H9 (cell line): ENCODE data around the gene DNAJB11. TPM values are rescaled to one million over a fixed set of nuclear protein-coding genes. Genes with fewer than 3 reads are reported as not detected.

Source experiments
- DNase-seq: peaks from one replicate; pipeline ENCODE4 v3.0.0-alpha.2; 2017
- H2AFZ ChIP-seq: one replicate; pipeline ENCODE4 v1.6.1; 2013; ENCODE audit warnings: mild to moderate bottlenecking, low read length, control low read depth, moderate library complexity
- H2AK5ac ChIP-seq: 2 replicates; pipeline ENCODE4 v1.6.1; 2013; ENCODE audit warnings: low read length, control low read depth, mixed read lengths; ENCODE audit not compliant: insufficient read length
- H2BK120ac ChIP-seq: one replicate; pipeline ENCODE4 v1.6.1; 2013; ENCODE audit warnings: low read depth, mild to moderate bottlenecking, low read length, control low read depth, inconsistent platforms; ENCODE audit not compliant: poor library complexity, severe bottlenecking
- H2BK12ac ChIP-seq: 2 replicates; pipeline ENCODE4 v1.6.1; 2013; ENCODE audit warnings: low read length, control low read depth, mixed read lengths, low read depth; ENCODE audit not compliant: insufficient read length
- H2BK15ac ChIP-seq: 2 replicates; pipeline ENCODE4 v1.6.1; 2013; ENCODE audit warnings: low read depth, low read length, control low read depth
- H2BK20ac ChIP-seq: one replicate; pipeline ENCODE4 v1.6.1; 2013; ENCODE audit warnings: low read depth, mild to moderate bottlenecking, low read length, control low read depth, inconsistent platforms; ENCODE audit not compliant: poor library complexity, severe bottlenecking
- H2BK5ac ChIP-seq: 2 replicates; pipeline ENCODE4 v1.6.1; 2013; ENCODE audit warnings: low read length, control low read depth, mixed read lengths; ENCODE audit not compliant: insufficient read length
- H3K14ac ChIP-seq: 2 replicates; pipeline ENCODE4 v1.6.1; 2013; ENCODE audit warnings: low read length, control low read depth; ENCODE audit not compliant: insufficient read depth
- H3K18ac ChIP-seq: 2 replicates; pipeline ENCODE4 v1.6.1; 2013; ENCODE audit warnings: low read depth, mild to moderate bottlenecking, mixed read lengths, low read length, control low read depth; ENCODE audit not compliant: insufficient read length
- H3K23ac ChIP-seq: 2 replicates; pipeline ENCODE4 v1.6.1; 2013; ENCODE audit warnings: low read length, control low read depth, mixed read lengths, low read depth; ENCODE audit not compliant: insufficient read length
- H3K23me2 ChIP-seq: 2 replicates; pipeline ENCODE4 v1.6.1; 2013; ENCODE audit warnings: low read depth, mild to moderate bottlenecking, mixed read lengths, low read length, control low read depth; ENCODE audit not compliant: insufficient read length, poor library complexity, severe bottlenecking
- H3K27ac ChIP-seq: 2 replicates; pipeline ENCODE4 v1.5.1; 2013; ENCODE audit warnings: low read length, control low read depth, mixed read lengths, low read depth; ENCODE audit not compliant: insufficient read length
- H3K27me3 ChIP-seq: 2 replicates; pipeline ENCODE4 v1.6.1; 2013; ENCODE audit warnings: low read length, control low read depth, inconsistent platforms; ENCODE audit not compliant: insufficient read depth
- H3K4ac ChIP-seq: 2 replicates; pipeline ENCODE4 v1.6.1; 2013; ENCODE audit warnings: low read depth, mild to moderate bottlenecking, control low read depth, inconsistent platforms, low read length, moderate library complexity
- H3K4me1 ChIP-seq: 2 replicates; pipeline ENCODE4 v1.6.1; 2013; ENCODE audit warnings: low read length, control low read depth, inconsistent platforms; ENCODE audit not compliant: insufficient read depth
- H3K4me2 ChIP-seq: 2 replicates; pipeline ENCODE4 v1.6.1; 2013; ENCODE audit warnings: low read length, control low read depth, mixed read lengths; ENCODE audit not compliant: insufficient read length, insufficient read depth
- H3K56ac ChIP-seq: 2 replicates; pipeline ENCODE4 v1.6.1; 2013; ENCODE audit warnings: low read depth, mild to moderate bottlenecking, mixed read lengths, low read length, control low read depth; ENCODE audit not compliant: insufficient read length
- H3K79me1 ChIP-seq: 2 replicates; pipeline ENCODE4 v1.6.1; 2013; ENCODE audit warnings: low read depth, mild to moderate bottlenecking, moderate library complexity, low read length, control low read depth, inconsistent platforms; ENCODE audit not compliant: insufficient read depth, poor library complexity, severe bottlenecking
- H3K79me2 ChIP-seq: 2 replicates; pipeline ENCODE4 v1.6.1; 2013; ENCODE audit warnings: low read length, control low read depth, inconsistent platforms; ENCODE audit not compliant: insufficient read depth
- H3K9ac ChIP-seq: 2 replicates; pipeline ENCODE4 v1.6.1; 2013; ENCODE audit warnings: low read length, control low read depth, mixed read lengths; ENCODE audit not compliant: insufficient read length; ENCODE audit errors: extremely low read depth
- H3K9me3 ChIP-seq: one replicate; pipeline ENCODE4 v1.6.1; 2013; ENCODE audit warnings: low read depth, low read length, inconsistent platforms; ENCODE audit not compliant: control insufficient read depth
- H3T11ph ChIP-seq: one replicate; pipeline ENCODE4 v1.6.1; 2013; ENCODE audit warnings: mild to moderate bottlenecking, low read length, control low read depth, inconsistent platforms
- H4K20me1 ChIP-seq: one replicate; pipeline ENCODE4 v1.6.1; 2013; ENCODE audit not compliant: control insufficient read depth, insufficient read length, insufficient read depth
- H4K5ac ChIP-seq: 2 replicates; pipeline ENCODE4 v1.6.1; 2013; ENCODE audit warnings: low read depth, mild to moderate bottlenecking, mixed read lengths, low read length, control low read depth; ENCODE audit not compliant: insufficient read length
- H4K8ac ChIP-seq: replicated peaks from 2 replicates; pipeline ENCODE4 v1.6.1; 2013; ENCODE audit warnings: low read length, control low read depth, mixed read lengths, low read depth; ENCODE audit not compliant: insufficient read length
- H4K91ac ChIP-seq: 2 replicates; pipeline ENCODE4 v1.6.1; 2013; ENCODE audit warnings: low read depth, mild to moderate bottlenecking, moderate library complexity, mixed read lengths, low read length, control low read depth; ENCODE audit not compliant: insufficient read length
- H3K27ac Mint-ChIP-seq, 3 experiments: 2 replicates in 2 of 3; 3 replicates in 1 of 3; pipeline ENCODE4 v1.8.0; 2020 to 2021; ENCODE audit warnings: mixed read lengths in 3 of 3, mild to moderate bottlenecking in 1 of 3, moderate library complexity in 1 of 3
- H3K27me3 Mint-ChIP-seq: 2 replicates; pipeline ENCODE4 v1.8.0; 2021; ENCODE audit warnings: low read depth, mild to moderate bottlenecking, moderate library complexity, mixed read lengths
- H3K36me3 Mint-ChIP-seq, 3 experiments: 2 replicates in 2 of 3; 3 replicates in 1 of 3; pipeline ENCODE4 v1.8.0; 2020 to 2021; ENCODE audit warnings: low read depth in 3 of 3, mixed read lengths in 3 of 3; ENCODE audit not compliant: insufficient read depth in 1 of 3
- H3K4me1 Mint-ChIP-seq, 2 experiments: 2 replicates each; pipeline ENCODE4 v1.8.0; 2020; ENCODE audit warnings: mixed read lengths in 2 of 2
- H3K4me3 Mint-ChIP-seq, 2 experiments: 2 replicates in 1 of 2; 3 replicates in 1 of 2; pipeline ENCODE4 v1.8.0; 2020 to 2021; ENCODE audit warnings: mild to moderate bottlenecking in 2 of 2, mixed read lengths in 2 of 2, moderate library complexity in 1 of 2
- H3K9me3 Mint-ChIP-seq, 2 experiments: 2 replicates in 1 of 2; 3 replicates in 1 of 2; pipeline ENCODE4 v1.8.0; 2020; ENCODE audit warnings: mild to moderate bottlenecking in 2 of 2, mixed read lengths in 2 of 2, moderate library complexity in 1 of 2
- WGBS: extraction: QIAGEN DNeasy Blood & Tissue Kit; methylation state at CpG from one replicate; pipeline ENCODE4 v1.1.7; 2013; ENCODE audit warnings: missing lambda C conversion rate, low lambda C conversion rate, mixed read lengths; ENCODE audit not compliant: insufficient read length; ENCODE audit errors: extremely low coverage; 5-methylcytosine and 5-hydroxymethylcytosine counted together
- total RNA-seq: library from RNA; stranded (reverse); gene quantifications from 2 replicates; pipeline ENCODE4 v1.2.1, GENCODE V29; 2021
- TF ChIP-seq, protein P1 (sequence below): fragments of 200-600 bp; sonication (generic); conservative IDR thresholded peaks from 3 replicates; pipeline ENCODE4 v1.8.0; 2021; ENCODE audit warnings: antibody characterized with exemption, mild to moderate bottlenecking

The DNAJB11 gene
- total RNA-seq, 1 experiment from 2014 or later: 61.2 TPM

DNA sequence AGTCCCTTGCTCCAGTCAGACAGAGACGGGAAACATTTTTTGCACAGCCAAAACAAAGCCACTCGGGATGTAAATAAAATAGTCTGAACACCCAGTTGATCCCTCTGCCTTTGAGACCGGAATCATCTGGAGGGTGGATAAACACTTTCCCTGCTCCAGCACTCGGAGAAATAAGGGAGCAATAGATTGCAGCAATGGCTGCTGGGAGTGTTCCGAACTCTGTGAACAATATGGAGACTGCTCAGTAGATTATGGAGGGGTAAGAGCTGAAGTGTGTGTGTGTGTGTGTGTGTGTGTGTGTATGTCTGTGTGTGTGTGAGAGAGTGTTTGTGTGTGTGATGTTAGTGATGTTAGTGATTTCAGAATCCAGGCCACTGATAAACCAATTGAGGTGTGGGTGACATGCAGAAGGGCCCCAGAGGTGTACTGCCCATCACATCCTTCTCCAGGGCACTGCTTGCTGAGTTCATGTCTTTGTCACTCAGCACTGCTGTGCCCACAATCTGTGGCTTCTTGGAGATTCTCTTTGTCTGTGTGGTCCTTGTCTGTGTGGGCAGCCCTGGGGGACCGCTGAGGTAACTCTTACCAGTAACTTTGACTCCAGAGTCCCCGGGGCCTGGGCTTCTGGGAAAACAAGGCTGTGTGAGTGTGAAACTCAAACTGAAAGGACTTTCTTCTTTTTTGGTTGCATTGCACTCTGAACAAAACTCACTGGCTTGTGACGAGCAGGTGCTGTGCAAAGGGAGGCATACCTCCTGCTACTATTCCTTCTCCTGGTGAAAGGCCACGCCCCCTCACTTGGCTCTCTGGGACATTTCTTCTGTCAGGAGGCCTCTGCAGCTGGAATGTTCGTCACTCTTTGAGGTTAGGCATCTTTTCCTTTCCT, 49.3 kb upstream of the DNAJB11 start:
- Histone ChIP-seq H3K4me1 (no peaks in the 10 kb centered on the region), H4K20me1 (no peaks in the 10 kb centered on the region), H2BK20ac (no peak overlapping the region), H3K79me1 (no peaks in the 10 kb centered on the region), H3K23ac (no peak overlapping the region), H3K14ac (no peak overlapping the region), H4K8ac (no peak overlapping the region), H3K9me3 (no peaks in the 10 kb centered on the region), H2BK5ac (no peak overlapping the region), H2BK120ac (no peak overlapping the region), H2BK15ac (no peak overlapping the region), H3K18ac (no peak overlapping the region), H3T11ph (no peak overlapping the region), H2AFZ (no peak overlapping the region), H3K9ac (no peak overlapping the region), H3K79me2 (no peaks in the 10 kb centered on the region), H4K5ac (no peak overlapping the region), H3K4me2 (no peak overlapping the region), H3K23me2 (no peaks in the 10 kb centered on the region), H4K91ac (no peak overlapping the region), H3K27ac (no peak overlapping the region), H3K27me3 (no peaks in the 10 kb centered on the region), H3K4ac (no peak overlapping the region), H2AK5ac (no peak overlapping the region), H3K56ac (no peak overlapping the region), H2BK12ac (no peak overlapping the region)
- no peak for DNase-seq
- Mint-ChIP-seq H3K4me1 (peaks cover 0 to 7% of the 10 kb centered on the region in 2 experiments; a peak in 1 of 4 replicates), H3K27me3 (peaks cover 12% of the 10 kb centered on the region), H3K27ac (no peak overlapping the region), H3K9me3 (no peaks in the 10 kb centered on the region), H3K4me3 (no peak overlapping the region), H3K36me3 (no peaks in the 10 kb centered on the region)
- no CpG with 5 or more reads among the region's 10 CpGs for WGBS
- TF ChIP-seq, protein P1, sequence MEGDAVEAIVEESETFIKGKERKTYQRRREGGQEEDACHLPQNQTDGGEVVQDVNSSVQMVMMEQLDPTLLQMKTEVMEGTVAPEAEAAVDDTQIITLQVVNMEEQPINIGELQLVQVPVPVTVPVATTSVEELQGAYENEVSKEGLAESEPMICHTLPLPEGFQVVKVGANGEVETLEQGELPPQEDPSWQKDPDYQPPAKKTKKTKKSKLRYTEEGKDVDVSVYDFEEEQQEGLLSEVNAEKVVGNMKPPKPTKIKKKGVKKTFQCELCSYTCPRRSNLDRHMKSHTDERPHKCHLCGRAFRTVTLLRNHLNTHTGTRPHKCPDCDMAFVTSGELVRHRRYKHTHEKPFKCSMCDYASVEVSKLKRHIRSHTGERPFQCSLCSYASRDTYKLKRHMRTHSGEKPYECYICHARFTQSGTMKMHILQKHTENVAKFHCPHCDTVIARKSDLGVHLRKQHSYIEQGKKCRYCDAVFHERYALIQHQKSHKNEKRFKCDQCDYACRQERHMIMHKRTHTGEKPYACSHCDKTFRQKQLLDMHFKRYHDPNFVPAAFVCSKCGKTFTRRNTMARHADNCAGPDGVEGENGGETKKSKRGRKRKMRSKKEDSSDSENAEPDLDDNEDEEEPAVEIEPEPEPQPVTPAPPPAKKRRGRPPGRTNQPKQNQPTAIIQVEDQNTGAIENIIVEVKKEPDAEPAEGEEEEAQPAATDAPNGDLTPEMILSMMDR: no peak
